SK-N-SH treated with all-trans-retinoic acid at 6 μM for 48 hours (cell line): ENCODE measurements around the gene NFKBIA.

Source experiments
- ATAC-seq: fragments of 200-7000 bp; cut with Tn5 transposase; 3 replicates; pipeline ENCODE4 v1.9.1; 2020; ENCODE audit warnings: mild to moderate bottlenecking, moderate library complexity
- ARNTL ChIP-seq: fragments of 450-650 bp; formaldehyde crosslinking; IDR thresholded peaks from 2 replicates; pipeline ENCODE4 v1.5.0; 2020; ENCODE audit warnings: low read depth, mild to moderate bottlenecking, moderate library complexity, borderline replicate concordance
- BACH2 ChIP-seq: fragments of 250-450 bp; sonication (Bioruptor Pico); IDR thresholded peaks from 2 replicates; pipeline ENCODE4 v1.9.0; 2021; ENCODE audit warnings: mild to moderate bottlenecking, borderline replicate concordance
- CSDC2 ChIP-seq: fragments of 250-450 bp; sonication (Bioruptor Pico); IDR thresholded peaks from 2 replicates; pipeline ENCODE4 v1.5.0; 2020; ENCODE audit warnings: mild to moderate bottlenecking, moderate library complexity
- ESRRG ChIP-seq: fragments of 250-450 bp; sonication (Bioruptor Pico); IDR thresholded peaks from 2 replicates; pipeline ENCODE4 v1.6.1; 2021; ENCODE audit warnings: mild to moderate bottlenecking
- ISL1 ChIP-seq: fragments of 250-450 bp; sonication (Bioruptor Pico); IDR thresholded peaks from 2 replicates; pipeline ENCODE4 v2.1.2; 2022; ENCODE audit warnings: mild to moderate bottlenecking, moderate library complexity
- PPARA ChIP-seq: fragments of 250-450 bp; sonication (Bioruptor Pico); IDR thresholded peaks from 2 replicates; pipeline ENCODE4 v1.5.0; 2020; ENCODE audit warnings: mild to moderate bottlenecking, borderline replicate concordance
- RARB ChIP-seq: fragments of 250-450 bp; sonication (Bioruptor Pico); IDR thresholded peaks from 2 replicates; pipeline ENCODE4 v1.8.0; 2021; ENCODE audit warnings: mild to moderate bottlenecking, moderate library complexity
- SNAI2 ChIP-seq: fragments of 250-450 bp; sonication (Bioruptor Pico); IDR thresholded peaks from 2 replicates; pipeline ENCODE4 v1.5.0; 2020; ENCODE audit warnings: mild to moderate bottlenecking, moderate library complexity
- TCF4 ChIP-seq: fragments of 250-450 bp; sonication (Bioruptor Pico); IDR thresholded peaks from 2 replicates; pipeline ENCODE4 v1.8.0; 2021; ENCODE audit warnings: mild to moderate bottlenecking, moderate library complexity, borderline replicate concordance
- TOX ChIP-seq: fragments of 250-450 bp; sonication (Bioruptor Pico); IDR thresholded peaks from 2 replicates; pipeline ENCODE4 v1.8.0; 2021; ENCODE audit warnings: mild to moderate bottlenecking, moderate library complexity, borderline replicate concordance
- ZC3H10 ChIP-seq: fragments of 250-450 bp; sonication (Bioruptor Pico); IDR thresholded peaks from 2 replicates; pipeline ENCODE4 v1.5.1; 2021; ENCODE audit warnings: mild to moderate bottlenecking, moderate library complexity
- ZFP3 ChIP-seq: fragments of 250-450 bp; sonication (Bioruptor Pico); IDR thresholded peaks from 2 replicates; pipeline ENCODE4 v1.5.0; 2020; ENCODE audit warnings: mild to moderate bottlenecking, moderate library complexity
- ZFP30 ChIP-seq: fragments of 450-650 bp; formaldehyde crosslinking; IDR thresholded peaks from 2 replicates; pipeline ENCODE4 v1.5.0; 2022; ENCODE audit warnings: mild to moderate bottlenecking, moderate library complexity
- ZNF565 ChIP-seq: fragments of 450-650 bp; formaldehyde crosslinking; conservative IDR thresholded peaks from 2 replicates; pipeline ENCODE4 v1.5.0; 2020; ENCODE audit warnings: low read depth, mild to moderate bottlenecking, moderate library complexity
- ZNF70 ChIP-seq: fragments of 450-650 bp; formaldehyde crosslinking; IDR thresholded peaks from 2 replicates; pipeline ENCODE4 v1.5.0; 2020; ENCODE audit warnings: mild to moderate bottlenecking, moderate library complexity
- TF ChIP-seq, protein P1 (sequence below): fragments of 250-450 bp; sonication (Bioruptor Pico); IDR thresholded peaks from 2 replicates; pipeline ENCODE4 v1.5.1; 2020; ENCODE audit warnings: low read depth, mild to moderate bottlenecking, moderate library complexity
- TF ChIP-seq, protein P2 (sequence below): fragments of 250-450 bp; sonication (Bioruptor Pico); IDR thresholded peaks from 2 replicates; pipeline ENCODE4 v1.5.0; 2020; ENCODE audit warnings: mild to moderate bottlenecking, moderate library complexity
- TF ChIP-seq, protein P3 (sequence below): fragments of 250-450 bp; sonication (Bioruptor Pico); IDR thresholded peaks from 2 replicates; pipeline ENCODE4 v1.8.0; 2021; ENCODE audit warnings: low read depth, mild to moderate bottlenecking, moderate library complexity, borderline replicate concordance
- TF ChIP-seq, protein P4 (sequence below): fragments of 250-450 bp; sonication (Bioruptor Pico); IDR thresholded peaks from 2 replicates; pipeline ENCODE4 v1.5.1; 2021; ENCODE audit warnings: mild to moderate bottlenecking, moderate library complexity

Gene NFKBIA

DNA sequence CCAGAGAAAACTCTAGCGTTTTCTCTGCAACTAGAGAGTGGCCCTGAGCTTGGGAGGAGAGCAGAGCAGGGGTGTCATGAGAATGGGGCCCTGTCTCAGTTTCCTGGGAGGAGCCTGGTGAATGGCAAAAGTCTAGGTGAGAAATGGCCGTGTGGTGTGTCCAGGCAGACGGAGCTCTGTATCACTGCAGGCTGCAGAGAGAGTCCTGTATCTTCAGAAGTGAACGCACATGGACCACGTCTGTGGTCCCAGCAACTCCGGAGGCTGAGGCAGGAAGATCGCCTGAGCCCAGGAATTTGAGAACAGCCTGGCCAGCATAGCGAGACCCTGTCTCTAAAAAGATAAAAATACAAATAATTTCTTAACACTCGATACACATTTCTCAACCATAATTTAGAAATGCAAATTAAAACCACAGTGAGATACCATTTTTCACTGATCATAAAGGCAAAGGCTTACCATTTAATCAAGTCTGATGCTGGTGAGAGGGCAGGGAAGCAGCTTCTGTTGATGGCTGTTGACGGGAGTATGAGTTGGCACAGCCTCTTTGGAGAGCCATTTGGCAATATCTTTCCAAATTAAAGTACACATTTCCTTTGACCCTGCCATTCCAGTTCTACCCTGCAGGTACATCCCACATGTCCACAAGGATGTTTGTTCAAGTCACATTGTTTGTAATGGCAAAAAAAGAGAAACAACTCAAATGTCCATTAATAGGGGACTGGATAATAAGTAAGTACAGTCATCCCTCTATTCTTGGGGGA is 51.0 kb downstream of the NFKBIA start:
- ATAC-seq = no peak
- no peak for TF ChIP-seq ZFP30 (CRISPR knock-in tag)
- no peak for TF ChIP-seq TCF4
- no peak for TF ChIP-seq ZNF565
- no peak for TF ChIP-seq ISL1 (CRISPR knock-in tag)
- no peak for TF ChIP-seq RARB (CRISPR knock-in tag)
- TF ChIP-seq ESRRG (CRISPR knock-in tag) = no peak
- TF ChIP-seq CSDC2 (CRISPR knock-in tag) = no peak
- TF ChIP-seq, protein P1, sequence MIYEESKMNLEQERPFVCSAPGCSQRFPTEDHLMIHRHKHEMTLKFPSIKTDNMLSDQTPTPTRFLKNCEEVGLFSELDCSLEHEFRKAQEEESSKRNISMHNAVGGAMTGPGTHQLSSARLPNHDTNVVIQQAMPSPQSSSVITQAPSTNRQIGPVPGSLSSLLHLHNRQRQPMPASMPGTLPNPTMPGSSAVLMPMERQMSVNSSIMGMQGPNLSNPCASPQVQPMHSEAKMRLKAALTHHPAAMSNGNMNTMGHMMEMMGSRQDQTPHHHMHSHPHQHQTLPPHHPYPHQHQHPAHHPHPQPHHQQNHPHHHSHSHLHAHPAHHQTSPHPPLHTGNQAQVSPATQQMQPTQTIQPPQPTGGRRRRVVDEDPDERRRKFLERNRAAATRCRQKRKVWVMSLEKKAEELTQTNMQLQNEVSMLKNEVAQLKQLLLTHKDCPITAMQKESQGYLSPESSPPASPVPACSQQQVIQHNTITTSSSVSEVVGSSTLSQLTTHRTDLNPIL (CRISPR knock-in tag) = no peak
- TF ChIP-seq, protein P2, sequence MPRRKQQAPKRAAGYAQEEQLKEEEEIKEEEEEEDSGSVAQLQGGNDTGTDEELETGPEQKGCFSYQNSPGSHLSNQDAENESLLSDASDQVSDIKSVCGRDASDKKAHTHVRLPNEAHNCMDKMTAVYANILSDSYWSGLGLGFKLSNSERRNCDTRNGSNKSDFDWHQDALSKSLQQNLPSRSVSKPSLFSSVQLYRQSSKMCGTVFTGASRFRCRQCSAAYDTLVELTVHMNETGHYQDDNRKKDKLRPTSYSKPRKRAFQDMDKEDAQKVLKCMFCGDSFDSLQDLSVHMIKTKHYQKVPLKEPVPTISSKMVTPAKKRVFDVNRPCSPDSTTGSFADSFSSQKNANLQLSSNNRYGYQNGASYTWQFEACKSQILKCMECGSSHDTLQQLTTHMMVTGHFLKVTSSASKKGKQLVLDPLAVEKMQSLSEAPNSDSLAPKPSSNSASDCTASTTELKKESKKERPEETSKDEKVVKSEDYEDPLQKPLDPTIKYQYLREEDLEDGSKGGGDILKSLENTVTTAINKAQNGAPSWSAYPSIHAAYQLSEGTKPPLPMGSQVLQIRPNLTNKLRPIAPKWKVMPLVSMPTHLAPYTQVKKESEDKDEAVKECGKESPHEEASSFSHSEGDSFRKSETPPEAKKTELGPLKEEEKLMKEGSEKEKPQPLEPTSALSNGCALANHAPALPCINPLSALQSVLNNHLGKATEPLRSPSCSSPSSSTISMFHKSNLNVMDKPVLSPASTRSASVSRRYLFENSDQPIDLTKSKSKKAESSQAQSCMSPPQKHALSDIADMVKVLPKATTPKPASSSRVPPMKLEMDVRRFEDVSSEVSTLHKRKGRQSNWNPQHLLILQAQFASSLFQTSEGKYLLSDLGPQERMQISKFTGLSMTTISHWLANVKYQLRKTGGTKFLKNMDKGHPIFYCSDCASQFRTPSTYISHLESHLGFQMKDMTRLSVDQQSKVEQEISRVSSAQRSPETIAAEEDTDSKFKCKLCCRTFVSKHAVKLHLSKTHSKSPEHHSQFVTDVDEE (CRISPR knock-in tag) = no peak
- no peak for TF ChIP-seq SNAI2 (CRISPR knock-in tag)
- no peak for TF ChIP-seq TOX
- no peak for TF ChIP-seq PPARA
- TF ChIP-seq ARNTL (CRISPR knock-in tag) = no peak

DNA sequence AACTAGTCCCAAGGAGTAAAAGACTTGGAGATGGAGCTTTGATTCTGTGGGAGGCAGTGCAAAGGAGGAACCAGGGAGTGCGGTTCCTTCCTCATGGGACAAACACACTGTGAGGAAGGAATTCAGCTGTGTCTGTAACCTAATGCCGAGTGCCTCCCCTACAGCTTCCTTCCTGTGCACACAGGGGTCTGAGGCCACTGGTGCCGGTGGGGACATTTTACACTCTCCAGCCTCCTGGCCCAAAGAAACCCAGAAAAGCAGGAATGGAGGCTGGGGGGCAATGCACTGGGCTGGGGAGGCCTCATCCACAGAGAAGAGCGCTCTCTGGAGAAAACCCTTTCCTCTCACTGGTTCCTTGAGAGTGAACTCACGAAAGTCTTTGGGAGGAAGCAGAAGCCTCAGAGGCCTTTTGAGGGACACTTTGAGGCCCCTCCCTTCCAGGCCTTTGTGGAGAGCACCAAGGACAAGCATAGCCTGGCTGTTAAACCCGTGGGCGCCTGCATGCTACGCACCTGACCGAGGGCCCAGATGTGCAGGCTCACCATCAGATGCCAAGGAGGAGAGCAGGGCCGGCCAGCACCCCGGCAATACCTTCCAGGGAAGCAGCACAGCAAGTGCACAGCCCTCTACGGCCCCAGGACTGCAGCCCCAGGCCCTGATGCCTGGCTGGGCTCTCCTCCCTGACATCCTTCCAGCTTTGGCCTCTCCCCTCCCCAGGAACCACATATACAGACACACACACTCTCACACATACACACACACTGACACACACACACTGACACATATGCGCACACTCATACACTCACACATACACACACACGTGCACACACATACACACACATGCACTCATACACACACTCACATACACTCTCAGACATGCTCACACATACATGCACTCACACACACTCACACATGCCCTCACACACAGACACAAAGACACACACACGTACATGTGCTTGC is 52.0 kb downstream of the NFKBIA start:
- no peak for ATAC-seq

More for the DNA sequence above, 52.0 kb downstream of the NFKBIA start:
- TF ChIP-seq CSDC2 (CRISPR knock-in tag) (no peak), ISL1 (CRISPR knock-in tag) (no peak), BACH2 (CRISPR knock-in tag) (no peak), ZC3H10 (CRISPR knock-in tag) (no peak), ZFP30 (CRISPR knock-in tag) (no peak), ZNF70 (CRISPR knock-in tag) (no peak), TCF4 (no peak), ZFP3 (no peak)
- TF ChIP-seq, protein P3, sequence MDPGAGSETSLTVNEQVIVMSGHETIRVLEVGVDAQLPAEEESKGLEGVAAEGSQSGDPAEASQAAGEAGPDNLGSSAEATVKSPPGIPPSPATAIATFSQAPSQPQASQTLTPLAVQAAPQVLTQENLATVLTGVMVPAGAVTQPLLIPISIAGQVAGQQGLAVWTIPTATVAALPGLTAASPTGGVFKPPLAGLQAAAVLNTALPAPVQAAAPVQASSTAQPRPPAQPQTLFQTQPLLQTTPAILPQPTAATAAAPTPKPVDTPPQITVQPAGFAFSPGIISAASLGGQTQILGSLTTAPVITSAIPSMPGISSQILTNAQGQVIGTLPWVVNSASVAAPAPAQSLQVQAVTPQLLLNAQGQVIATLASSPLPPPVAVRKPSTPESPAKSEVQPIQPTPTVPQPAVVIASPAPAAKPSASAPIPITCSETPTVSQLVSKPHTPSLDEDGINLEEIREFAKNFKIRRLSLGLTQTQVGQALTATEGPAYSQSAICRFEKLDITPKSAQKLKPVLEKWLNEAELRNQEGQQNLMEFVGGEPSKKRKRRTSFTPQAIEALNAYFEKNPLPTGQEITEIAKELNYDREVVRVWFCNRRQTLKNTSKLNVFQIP = no peak
- TF ChIP-seq, protein P1 (CRISPR knock-in tag) = no peak
- TF ChIP-seq, protein P2 (CRISPR knock-in tag) = no peak
- TF ChIP-seq, protein P4, sequence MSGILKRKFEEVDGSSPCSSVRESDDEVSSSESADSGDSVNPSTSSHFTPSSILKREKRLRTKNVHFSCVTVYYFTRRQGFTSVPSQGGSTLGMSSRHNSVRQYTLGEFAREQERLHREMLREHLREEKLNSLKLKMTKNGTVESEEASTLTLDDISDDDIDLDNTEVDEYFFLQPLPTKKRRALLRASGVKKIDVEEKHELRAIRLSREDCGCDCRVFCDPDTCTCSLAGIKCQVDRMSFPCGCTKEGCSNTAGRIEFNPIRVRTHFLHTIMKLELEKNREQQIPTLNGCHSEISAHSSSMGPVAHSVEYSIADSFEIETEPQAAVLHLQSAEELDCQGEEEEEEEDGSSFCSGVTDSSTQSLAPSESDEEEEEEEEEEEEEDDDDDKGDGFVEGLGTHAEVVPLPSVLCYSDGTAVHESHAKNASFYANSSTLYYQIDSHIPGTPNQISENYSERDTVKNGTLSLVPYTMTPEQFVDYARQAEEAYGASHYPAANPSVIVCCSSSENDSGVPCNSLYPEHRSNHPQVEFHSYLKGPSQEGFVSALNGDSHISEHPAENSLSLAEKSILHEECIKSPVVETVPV (CRISPR knock-in tag) = no peak
